Neural progenitor cell (in vitro differentiated cells): ENCODE results near the gene RTN4. TPM values are rescaled to one million over a fixed set of nuclear protein-coding genes. Genes with fewer than 3 reads are reported as not detected.

Experiments
- DNase-seq: peaks from one replicate; pipeline ENCODE4 v3.0.0-alpha.2; 2016; ENCODE audit warnings: low spot score
- H2AFZ ChIP-seq: fragments of 200-600 bp; sonication (generic); replicated peaks from 2 replicates; pipeline ENCODE4 v1.6.1; 2016; ENCODE audit warnings: antibody characterized with exemption
- H3F3A ChIP-seq: fragments of 200-600 bp; sonication (generic); 2 replicates; pipeline ENCODE4 v1.6.1; 2016; ENCODE audit warnings: antibody characterized with exemption, low read depth
- H3K27ac ChIP-seq: fragments of 200-600 bp; sonication (generic); 2 replicates; pipeline ENCODE4 v1.5.1; 2016; ENCODE audit warnings: mild to moderate bottlenecking
- H3K27me3 ChIP-seq: fragments of 200-600 bp; sonication (generic); 2 replicates; pipeline ENCODE4 v1.6.1; 2016; ENCODE audit warnings: mild to moderate bottlenecking, moderate library complexity
- H3K36me3 ChIP-seq: fragments of 200-600 bp; sonication (generic); 2 replicates; pipeline ENCODE4 v1.5.1; 2016
- H3K4me1 ChIP-seq: fragments of 200-600 bp; sonication (generic); 2 replicates; pipeline ENCODE4 v1.6.1; 2016; ENCODE audit warnings: mixed run types
- H3K4me2 ChIP-seq: fragments of 200-600 bp; sonication (generic); 2 replicates; pipeline ENCODE4 v1.6.1; 2016
- H3K4me3 ChIP-seq: fragments of 200-600 bp; sonication (generic); 2 replicates; pipeline ENCODE4 v1.5.1; 2016
- H3K79me2 ChIP-seq: fragments of 200-600 bp; sonication (generic); 2 replicates; pipeline ENCODE4 v1.6.1; 2016; ENCODE audit warnings: low read depth
- H3K9ac ChIP-seq: fragments of 200-600 bp; sonication (generic); 2 replicates; pipeline ENCODE4 v1.6.1; 2016
- H3K9me3 ChIP-seq: fragments of 200-600 bp; sonication (generic); 2 replicates; pipeline ENCODE4 v1.5.1; 2016; ENCODE audit warnings: low read depth
- H4K20me1 ChIP-seq: fragments of 200-600 bp; sonication (generic); 2 replicates; pipeline ENCODE4 v1.6.1; 2016; ENCODE audit warnings: low read depth
- H3K27ac Mint-ChIP-seq: 3 replicates; pipeline ENCODE4 v1.8.0; 2021; ENCODE audit warnings: mixed read lengths
- H3K27me3 Mint-ChIP-seq: 2 replicates; pipeline ENCODE4 v1.8.0; 2022; ENCODE audit warnings: low read depth, mild to moderate bottlenecking, inconsistent platforms, moderate library complexity, mixed read lengths; ENCODE audit not compliant: insufficient read depth
- H3K36me3 Mint-ChIP-seq: 3 replicates; pipeline ENCODE4 v1.8.0; 2021; ENCODE audit warnings: mixed read lengths
- H3K4me1 Mint-ChIP-seq: 3 replicates; pipeline ENCODE4 v1.8.0; 2021; ENCODE audit warnings: mixed read lengths
- H3K4me3 Mint-ChIP-seq: 3 replicates; pipeline ENCODE4 v1.8.0; 2021; ENCODE audit warnings: mild to moderate bottlenecking, moderate library complexity, mixed read lengths
- H3K9me3 Mint-ChIP-seq: 3 replicates; pipeline ENCODE4 v1.8.0; 2020; ENCODE audit warnings: mixed read lengths
- CTCF ChIP-seq: fragments of 200-600 bp; sonication (generic); IDR thresholded peaks from 2 replicates; pipeline ENCODE4 v1.5.1; 2017; ENCODE audit warnings: antibody characterized with exemption, mild to moderate bottlenecking
- EZH2 ChIP-seq: fragments of 200-600 bp; sonication (generic); IDR thresholded peaks from 2 replicates; pipeline ENCODE4 v1.6.1; 2017; ENCODE audit warnings: antibody characterized with exemption, mild to moderate bottlenecking, moderate library complexity
- EZH2phosphoT487 ChIP-seq: fragments of 200-600 bp; sonication (generic); IDR thresholded peaks from 2 replicates; pipeline ENCODE4 v1.6.1; 2017; ENCODE audit warnings: antibody characterized with exemption
- total RNA-seq: library from RNA; depleted of rRNA; stranded (reverse); fragments of >200 nt; gene quantifications from 2 replicates; pipeline ENCODE4 v1.2.3, GENCODE V29; 2015; ENCODE audit warnings: low replicate concordance

Gene RTN4
- total RNA-seq, 1 donor from 2014 or later, result 157 TPM

DNA sequence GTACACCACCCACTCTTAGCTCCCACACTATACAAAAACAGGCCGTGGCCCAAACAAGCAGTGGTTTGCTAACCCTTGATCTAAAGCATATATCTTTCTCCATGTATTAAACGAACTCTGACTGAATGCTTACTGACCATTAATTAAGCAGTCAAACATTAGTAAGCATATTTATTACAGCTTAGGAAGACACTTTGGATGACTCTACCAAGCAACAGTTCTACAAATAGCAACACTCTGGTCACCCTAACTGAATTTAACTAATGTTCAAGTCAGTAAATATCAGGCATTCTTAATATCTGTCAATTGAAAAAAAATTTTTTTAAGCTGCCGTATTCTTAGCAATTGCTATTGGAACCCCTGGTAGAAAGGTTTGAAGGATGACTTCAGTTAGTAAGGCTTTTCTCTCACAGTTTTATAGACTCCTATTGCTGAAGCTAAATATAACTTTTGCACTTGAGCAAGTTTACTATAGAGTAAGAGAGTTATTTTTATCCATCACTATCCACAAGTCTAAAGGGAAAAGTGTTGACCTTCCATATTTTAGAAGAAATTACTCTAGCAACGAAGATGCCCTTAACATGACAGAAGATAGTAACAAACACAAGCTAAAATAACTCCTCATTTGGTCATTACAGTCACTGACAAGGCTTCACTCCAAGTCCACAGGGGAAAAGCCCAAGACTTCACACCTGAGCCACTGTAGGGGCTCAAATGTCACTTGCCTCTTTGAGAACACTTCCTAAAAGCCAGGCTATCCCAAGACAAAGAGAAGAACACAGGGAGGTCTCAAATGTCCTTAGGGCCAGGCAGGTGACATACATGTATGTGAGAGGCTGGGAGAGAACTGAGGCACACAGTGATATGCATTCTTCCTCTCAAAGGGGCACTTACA, 74.4 kb downstream of the RTN4 start:
- DNase-seq, result no peak
- Mint-ChIP-seq H3K27me3 (no peaks in the 10 kb centered on the region), H3K4me1 (peaks cover 2% of the 10 kb centered on the region), H3K9me3 (no peaks in the 10 kb centered on the region), H3K36me3 (peaks cover 30% of the 10 kb centered on the region), H3K4me3 (no peak overlapping the region), H3K27ac (peak overlapping the region; percentile 26)
- Histone ChIP-seq H4K20me1 (peaks cover 43% of the 10 kb centered on the region), H3K4me1 (no peaks in the 10 kb centered on the region), H3K27ac (no peak overlapping the region), H3K9me3 (no peaks in the 10 kb centered on the region), H2AFZ (no peak overlapping the region), H3K79me2 (peaks cover 71% of the 10 kb centered on the region), H3K9ac (no peak overlapping the region), H3F3A (peaks cover 4% of the 10 kb centered on the region), H3K36me3 (peaks cover 14% of the 10 kb centered on the region), H3K4me2 (no peak overlapping the region), H3K27me3 (no peaks in the 10 kb centered on the region), H3K4me3 (no peak overlapping the region)
- TF ChIP-seq EZH2phosphoT487 (no peak), EZH2 (no peak), CTCF (no peak)

DNA sequence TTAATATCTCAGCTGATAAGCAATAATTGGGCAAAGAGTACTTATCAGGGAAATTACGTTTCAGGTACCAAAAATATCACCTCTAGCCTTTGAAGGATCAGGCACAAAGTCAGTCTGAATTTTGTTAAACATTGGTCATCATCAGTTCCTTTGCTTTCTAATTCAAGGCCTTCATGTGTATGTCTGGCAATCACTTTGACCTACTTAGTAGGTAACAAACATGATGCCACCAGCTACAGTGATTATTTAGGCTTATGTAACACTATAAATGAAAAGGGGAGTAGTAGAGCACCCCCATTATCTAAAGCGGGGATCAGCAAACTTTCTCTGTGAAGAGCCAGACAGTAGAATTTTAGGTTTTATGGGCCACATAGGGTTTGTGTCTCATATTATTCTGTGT, 75.1 kb downstream of the RTN4 start:
- Mint-ChIP-seq H3K4me3 (no peak overlapping the region), H3K36me3 (peaks cover 32% of the 10 kb centered on the region), H3K27ac (no peak overlapping the region), H3K27me3 (no peaks in the 10 kb centered on the region), H3K4me1 (peaks cover 2% of the 10 kb centered on the region), H3K9me3 (no peaks in the 10 kb centered on the region)
- Histone ChIP-seq H3K36me3 (peaks cover 14% of the 10 kb centered on the region), H3K9ac (no peak overlapping the region), H3K79me2 (peaks cover 64% of the 10 kb centered on the region), H3K4me2 (no peak overlapping the region), H3K4me3 (no peak overlapping the region), H3K9me3 (no peaks in the 10 kb centered on the region), H3F3A (peaks cover 4% of the 10 kb centered on the region), H3K27ac (no peak overlapping the region), H4K20me1 (peaks cover 36% of the 10 kb centered on the region), H3K4me1 (no peaks in the 10 kb centered on the region), H3K27me3 (no peaks in the 10 kb centered on the region), H2AFZ (no peak overlapping the region)
- TF ChIP-seq EZH2phosphoT487 (no peak), CTCF (no peak), EZH2 (no peak)
- DNase-seq, result no peak

- Histone ChIP-seq H3K9me3 (no peaks in the 10 kb centered on the region), H2AFZ (no peak overlapping the region), H3K79me2 (peaks cover 15% of the 10 kb centered on the region), H3F3A (peaks cover 15% of the 10 kb centered on the region), H3K27me3 (no peaks in the 10 kb centered on the region), H3K4me3 (no peak overlapping the region), H3K9ac (no peak overlapping the region), H3K36me3 (peaks cover 6% of the 10 kb centered on the region), H4K20me1 (peaks cover 9% of the 10 kb centered on the region), H3K4me1 (peaks cover 10% of the 10 kb centered on the region), H3K4me2 (no peak overlapping the region), H3K27ac (no peak overlapping the region)
- no peak overlapping the region for H3K4me3 Mint-ChIP-seq
- peaks cover 40% of the 10 kb centered on the region for H3K36me3 Mint-ChIP-seq
- TF ChIP-seq EZH2 (no peak), EZH2phosphoT487 (no peak)
- no peaks in the 10 kb centered on the region for H3K27me3 Mint-ChIP-seq
- no peak for DNase-seq
- H3K4me1 Mint-ChIP-seq, result peaks cover 24% of the 10 kb centered on the region
- no peaks in the 10 kb centered on the region for H3K9me3 Mint-ChIP-seq
- no peak overlapping the region for H3K27ac Mint-ChIP-seq
These were observed 80.3 kb downstream of the RTN4 start for GRCh38 chr2:54969940-54970338.
